ENCODE results near the gene EID1.

- TF ChIP-seq CTCF (conservative IDR thresholded peaks at IDR 0.05; ENCODE audit: low read length) = no peak
- no peak for TF ChIP-seq EZH2phosphoT487 (IDR thresholded peaks at IDR 0.05; ENCODE audit: borderline replicate concordance)
These were observed 46.8 kb downstream of the EID1 start for GRCh38 chr15:48924528-48925393.

Data from Loucy (cell line).